Endothelial cell of umbilical vein (primary cell): ENCODE results near the gene BCL2A1. TPM values are rescaled to one million over a fixed set of nuclear protein-coding genes. Genes with fewer than 3 reads are reported as not detected.

Experiments used
- BruUV-seq: library from RNA; stranded (reverse); fragments of 400-500 nt; replicated peaks from 2 replicates; lab custom pipeline; 2021; lab: Mats Ljungman, UMichigan
- CTCF ChIA-PET: fragments of 300-600, 350-600 bp; sonication (Branson Sonifier 250); formaldehyde crosslinking; loops from one replicate; lab custom pipeline; 2021; ENCODE audit warnings: antibody characterized with exemption, inconsistent platforms; lab: Charles Lee
- POLR2A ChIA-PET: fragments of 300-600, 350-600 bp; sonication (Branson Sonifier 250); formaldehyde crosslinking; loops from one replicate; lab custom pipeline; 2021; ENCODE audit warnings: antibody characterized with exemption, inconsistent platforms; lab: Charles Lee
- DNase-seq: peaks from one replicate; pipeline ENCODE4 v3.0.0-alpha.2; 2011; ENCODE audit warnings: low read depth, low spot score
- FAIRE-seq: peaks from 2 replicates; lab custom pipeline; 2011; peaks lifted over from hg19 to GRCh38; lab: Jason Lieb, UNC
- H2AFZ ChIP-seq: 2 replicates; pipeline ENCODE4 v1.6.0; 2012; ENCODE audit warnings: low read depth, low read length, control low read depth, inconsistent platforms
- H3K27ac ChIP-seq: 2 replicates; pipeline ENCODE4 v1.5.1; 2011; ENCODE audit warnings: low read depth, mild to moderate bottlenecking, control low read depth, low read length, moderate library complexity; ENCODE audit not compliant: insufficient read depth
- H3K27me3 ChIP-seq, 2 experiments: 2 replicates each; pipeline versions ENCODE4 v1.6.0 to v1.6.1; 2011; ENCODE audit warnings: low read length in 2 of 2, mixed read lengths in 1 of 2; ENCODE audit not compliant: control insufficient read depth in 2 of 2, insufficient read depth in 2 of 2
- H3K36me3 ChIP-seq, 2 experiments: 2 replicates in 1 of 2; 3 replicates in 1 of 2; pipeline ENCODE4 v1.5.1; 2011; ENCODE audit warnings: low read length in 2 of 2, mild to moderate bottlenecking in 1 of 2, moderate library complexity in 1 of 2; ENCODE audit not compliant: control insufficient read depth in 2 of 2, insufficient read depth in 2 of 2; ENCODE audit errors: extremely low read depth in 1 of 2
- H3K4me1 ChIP-seq: 3 replicates; pipeline ENCODE4 v1.5.1; 2011; ENCODE audit warnings: mild to moderate bottlenecking, low read length; ENCODE audit not compliant: control insufficient read depth, insufficient read depth; ENCODE audit errors: extremely low read depth
- H3K4me2 ChIP-seq: 2 replicates; pipeline ENCODE4 v1.6.1; 2011; ENCODE audit warnings: low read length, control low read depth, mixed read lengths; ENCODE audit not compliant: insufficient read depth
- H3K4me3 ChIP-seq, 3 experiments: fragments of 200-600 bp in 1 of 3; sonication (generic), shearing (Covaris generic) in 1 of 3; replicated peaks in 1 of 3; 2 replicates each; pipeline ENCODE4 v1.5.1; 2011 to 2016; ENCODE audit warnings: control low read depth in 3 of 3, low read length in 3 of 3, mild to moderate bottlenecking in 2 of 3, inconsistent platforms in 1 of 3, low read depth in 1 of 3, moderate library complexity in 1 of 3; ENCODE audit not compliant: insufficient read depth in 1 of 3
- H3K79me2 ChIP-seq: 2 replicates; pipeline ENCODE4 v1.6.0; 2012; ENCODE audit warnings: low read length, inconsistent platforms; ENCODE audit not compliant: control insufficient read depth, insufficient read depth
- H3K9ac ChIP-seq: replicated peaks from 2 replicates; pipeline ENCODE3; 2011; ENCODE audit warnings: low read length, control low read depth; ENCODE audit not compliant: insufficient read depth; ENCODE audit errors: extremely low read depth
- H3K9me1 ChIP-seq: replicated peaks from 3 replicates; pipeline ENCODE4 v1.6.0; 2011; ENCODE audit warnings: mild to moderate bottlenecking, low read length; ENCODE audit not compliant: control insufficient read depth, insufficient read depth; ENCODE audit errors: extremely low read depth
- H3K9me3 ChIP-seq: replicated peaks from 2 replicates; pipeline ENCODE4 v1.5.1; 2012; ENCODE audit warnings: low read length, inconsistent platforms; ENCODE audit not compliant: control insufficient read depth, insufficient read depth
- H4K20me1 ChIP-seq: replicated peaks from 2 replicates; pipeline ENCODE3; 2011; ENCODE audit warnings: mild to moderate bottlenecking, low read length; ENCODE audit not compliant: control insufficient read depth, insufficient read depth; ENCODE audit errors: extremely low read depth
- EZH2 ChIP-seq: IDR thresholded peaks from 2 replicates; pipeline ENCODE4 v1.6.1; 2012; ENCODE audit warnings: borderline replicate concordance, low read depth, mild to moderate bottlenecking, moderate library complexity, low read length, inconsistent platforms; ENCODE audit not compliant: severe bottlenecking
- FOS ChIP-seq: IDR thresholded peaks from 2 replicates; pipeline ENCODE4 v1.6.1; 2011; ENCODE audit warnings: mild to moderate bottlenecking, low read length, moderate library complexity, borderline replicate concordance; ENCODE audit not compliant: insufficient read depth
- GATA2 ChIP-seq: IDR thresholded peaks from 2 replicates; pipeline ENCODE4 v1.7.0; 2011; ENCODE audit warnings: low read depth, mild to moderate bottlenecking, moderate library complexity, mixed read lengths, low read length; ENCODE audit not compliant: insufficient read length, insufficient read depth
- JUN ChIP-seq: IDR thresholded peaks from 2 replicates; pipeline ENCODE4 v1.6.1; 2011; ENCODE audit warnings: borderline replicate concordance, low read depth; ENCODE audit not compliant: insufficient read length, insufficient read depth
- MAX ChIP-seq: IDR thresholded peaks from 2 replicates; pipeline ENCODE4 v1.6.1; 2011; ENCODE audit not compliant: insufficient read depth, insufficient read length
- MYC ChIP-seq: IDR thresholded peaks from one replicate; pipeline ENCODE4 v1.6.1; 2011; ENCODE audit warnings: mild to moderate bottlenecking, low read depth, low read length
- POLR2A ChIP-seq: IDR thresholded peaks from 2 replicates; pipeline ENCODE4 v1.6.1; 2012; ENCODE audit warnings: low read depth, mild to moderate bottlenecking, control low read depth, low read length
- POLR2AphosphoS5 ChIP-seq: IDR thresholded peaks from 2 replicates; pipeline ENCODE4 v1.6.1; 2012; ENCODE audit warnings: low read depth, mild to moderate bottlenecking, control low read depth, low read length, moderate library complexity; ENCODE audit not compliant: insufficient read depth
- dilution Hi-C: fragments of 300-500 bp; cut with MboI; formaldehyde crosslinking; loops from one replicate; pipeline ENCODE4 v1.15.0; 2019; ENCODE audit warnings: low sequenced_read_pairs; ENCODE audit not compliant: extremely low pct_ligation_motif_present
- intact Hi-C: fragments of 100-400 bp; cut with micrococcal nuclease; formaldehyde crosslinking; loops from one replicate; pipeline ENCODE4 v1.10.0; 2022
- polyA plus RNA-seq, 4 experiments: library from polyadenylated mRNA; depleted of rRNA in 3 of 4; stranded (reverse) in 3 of 4; unstranded in 1 of 4; fragments of >200 nt; gene quantifications; 2 replicates each; pipeline versions ENCODE4 v1.2.1 to v1.2.3, GENCODE V29; 2011 to 2012; ENCODE audit warnings: missing spikeins in 1 of 4
- total RNA-seq: library from RNA; stranded (reverse); gene quantifications from 2 replicates; pipeline ENCODE4 v1.2.3, GENCODE V29; 2021
- TF ChIP-seq, protein P1 (sequence below), 2 donors: IDR thresholded peaks; 1 replicate in 1 of 2; 2 replicates in 1 of 2; pipeline ENCODE4 v1.5.1; 2011; ENCODE audit warnings: low read length in 2 of 2, mild to moderate bottlenecking in 2 of 2, moderate library complexity in 2 of 2, control low read depth in 1 of 2, inconsistent platforms in 1 of 2, low read depth in 1 of 2; ENCODE audit not compliant: insufficient read depth in 1 of 2; ENCODE audit errors: extremely low read depth in 1 of 2

The BCL2A1 gene
- total and polyA plus RNA-seq, 2 donors (not counting 3 experiments of a cell fraction or from before 2014, with no cell fraction given): not detected

DNA sequence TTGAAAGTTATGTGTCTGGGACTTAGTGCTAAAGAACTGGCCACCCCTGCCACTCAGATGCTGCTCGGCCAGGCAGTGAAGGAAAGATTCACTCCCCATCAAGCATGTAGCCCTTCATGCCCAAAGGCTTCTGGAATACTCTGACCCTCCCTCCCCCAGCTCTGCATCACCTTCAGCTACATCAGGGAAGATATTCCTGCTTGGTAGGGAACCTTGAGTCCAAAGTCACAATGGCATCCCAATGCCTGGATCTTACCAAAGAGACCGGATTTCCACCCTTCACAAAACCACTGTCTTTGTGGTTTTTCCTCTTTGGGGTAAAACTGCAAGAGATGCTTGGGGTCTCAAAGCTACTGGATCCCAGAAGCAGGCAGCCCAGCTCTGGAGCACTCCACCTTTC lies 18.2 kb upstream of the BCL2A1 start:
- TF ChIP-seq, protein P1, sequence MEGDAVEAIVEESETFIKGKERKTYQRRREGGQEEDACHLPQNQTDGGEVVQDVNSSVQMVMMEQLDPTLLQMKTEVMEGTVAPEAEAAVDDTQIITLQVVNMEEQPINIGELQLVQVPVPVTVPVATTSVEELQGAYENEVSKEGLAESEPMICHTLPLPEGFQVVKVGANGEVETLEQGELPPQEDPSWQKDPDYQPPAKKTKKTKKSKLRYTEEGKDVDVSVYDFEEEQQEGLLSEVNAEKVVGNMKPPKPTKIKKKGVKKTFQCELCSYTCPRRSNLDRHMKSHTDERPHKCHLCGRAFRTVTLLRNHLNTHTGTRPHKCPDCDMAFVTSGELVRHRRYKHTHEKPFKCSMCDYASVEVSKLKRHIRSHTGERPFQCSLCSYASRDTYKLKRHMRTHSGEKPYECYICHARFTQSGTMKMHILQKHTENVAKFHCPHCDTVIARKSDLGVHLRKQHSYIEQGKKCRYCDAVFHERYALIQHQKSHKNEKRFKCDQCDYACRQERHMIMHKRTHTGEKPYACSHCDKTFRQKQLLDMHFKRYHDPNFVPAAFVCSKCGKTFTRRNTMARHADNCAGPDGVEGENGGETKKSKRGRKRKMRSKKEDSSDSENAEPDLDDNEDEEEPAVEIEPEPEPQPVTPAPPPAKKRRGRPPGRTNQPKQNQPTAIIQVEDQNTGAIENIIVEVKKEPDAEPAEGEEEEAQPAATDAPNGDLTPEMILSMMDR (IDR thresholded peaks at IDR 0.05; ENCODE audit: extremely low read depth in 1 of 2, insufficient read depth in 1 of 2, low read depth in 1 of 2, low read length in 2 of 2): no peak
- TF ChIP-seq JUN (no peak), GATA2 (no peak), MAX (no peak), POLR2AphosphoS5 (no peak), EZH2 (no peak), FOS (no peak), POLR2A (no peak), MYC (no peak)
- Histone ChIP-seq H3K27me3 (peaks cover 0 to 3% of the 10 kb centered on the region in 2 experiments), H3K36me3 (no peaks in the 10 kb centered on the region), H3K9me3 (no peaks in the 10 kb centered on the region), H3K9me1 (no peaks in the 10 kb centered on the region), H3K4me1 (no peaks in the 10 kb centered on the region), H4K20me1 (no peaks in the 10 kb centered on the region), H2AFZ (no peak overlapping the region), H3K27ac (no peak overlapping the region), H3K4me3 (no peak overlapping the region), H3K79me2 (no peaks in the 10 kb centered on the region), H3K9ac (no peak overlapping the region), H3K4me2 (no peak overlapping the region)
- DNase-seq (no peak), FAIRE-seq (no peak)
- intact Hi-C loops (no loop called here), dilution Hi-C loops (no loop called here)
- POLR2A ChIA-PET: no interaction called here
- BruUV-seq: no TSS peak
- CTCF ChIA-PET: interaction anchor here (1.2 to 3.4 kb wide), 4 partner anchors 11 to 649 kb away, joined by 4 to 13 read pairs (median 5); no protein-coding TSS in a partner anchor
